Measurements from ENCODE around the gene RTN4.
"Not testable (repeated sequence)": the region's sequence is repeated elsewhere in the genome, so short reads cannot be mapped to it uniquely, and the experiment has no call there.

RTN4 gene

DNA sequence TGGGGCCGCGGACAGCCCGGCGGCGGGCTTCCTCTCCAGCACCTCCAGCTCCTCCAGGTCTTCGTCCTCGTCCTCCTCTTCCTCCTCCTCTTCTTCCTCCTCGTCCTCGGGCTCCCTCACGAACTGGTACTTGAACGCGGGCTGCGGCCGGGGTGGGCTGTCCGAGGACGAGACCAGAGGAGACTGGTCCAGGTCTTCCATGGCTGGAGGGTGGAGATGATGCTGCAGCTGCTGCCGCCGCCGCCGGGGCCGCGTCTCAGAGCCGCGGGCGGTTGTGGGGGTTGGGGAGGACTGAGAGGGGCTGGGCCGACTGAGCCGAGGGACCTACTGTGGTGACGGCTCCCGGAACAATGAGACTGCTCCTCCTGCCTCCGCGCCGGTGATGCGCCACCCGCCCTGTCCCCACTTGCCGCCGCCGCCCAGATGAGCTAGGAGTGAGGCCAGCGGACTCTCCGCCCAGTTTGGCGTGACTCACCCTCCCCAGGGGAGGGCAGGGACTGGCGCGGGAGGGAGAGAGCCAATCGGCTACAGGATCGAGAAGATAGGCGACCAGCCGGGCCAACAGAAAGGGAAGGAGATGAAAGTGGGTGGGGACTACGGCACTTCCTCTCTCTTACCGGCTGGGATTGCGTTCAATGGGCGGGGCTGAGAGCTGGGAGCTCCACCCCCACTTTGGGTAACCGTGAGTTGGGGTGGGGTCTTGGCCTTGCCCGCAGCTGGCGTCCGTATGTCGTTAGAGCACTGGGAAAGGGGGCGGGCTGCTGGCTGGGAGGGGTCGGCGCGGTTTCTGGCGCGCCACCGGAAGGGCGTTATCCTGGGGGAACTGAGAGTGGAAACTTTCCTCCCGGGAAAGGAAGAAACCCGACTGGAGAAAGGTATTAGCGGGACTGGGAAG is at the start of gene RTN4:
RTN4 (minus strand) TSS at position 352 of the 895 bp plus-strand sequence; CDS start at position 201, 151 bp downstream.
- DNase-seq = peak; percentile 90 to 100 (median 99)

DNA sequence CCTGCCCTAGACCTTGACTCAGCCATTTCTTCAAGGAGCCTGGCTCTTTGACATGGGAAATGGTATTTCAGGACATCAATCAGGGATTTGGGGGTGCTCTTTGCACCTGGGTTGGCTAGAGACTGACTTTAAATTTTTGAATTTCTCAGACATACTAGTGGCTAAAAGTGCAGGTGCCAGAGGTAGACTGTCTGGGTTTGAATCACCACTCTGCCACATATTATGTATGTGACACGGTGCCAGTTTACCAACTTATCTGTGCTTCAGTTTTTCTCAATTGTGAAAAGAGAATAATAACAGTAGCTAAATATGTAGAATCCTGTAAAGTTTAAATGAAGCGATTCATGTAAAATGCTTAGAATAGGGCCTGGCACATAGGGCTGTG is 49.2 kb upstream of the RTN4 start:
- no peak for DNase-seq

DNA sequence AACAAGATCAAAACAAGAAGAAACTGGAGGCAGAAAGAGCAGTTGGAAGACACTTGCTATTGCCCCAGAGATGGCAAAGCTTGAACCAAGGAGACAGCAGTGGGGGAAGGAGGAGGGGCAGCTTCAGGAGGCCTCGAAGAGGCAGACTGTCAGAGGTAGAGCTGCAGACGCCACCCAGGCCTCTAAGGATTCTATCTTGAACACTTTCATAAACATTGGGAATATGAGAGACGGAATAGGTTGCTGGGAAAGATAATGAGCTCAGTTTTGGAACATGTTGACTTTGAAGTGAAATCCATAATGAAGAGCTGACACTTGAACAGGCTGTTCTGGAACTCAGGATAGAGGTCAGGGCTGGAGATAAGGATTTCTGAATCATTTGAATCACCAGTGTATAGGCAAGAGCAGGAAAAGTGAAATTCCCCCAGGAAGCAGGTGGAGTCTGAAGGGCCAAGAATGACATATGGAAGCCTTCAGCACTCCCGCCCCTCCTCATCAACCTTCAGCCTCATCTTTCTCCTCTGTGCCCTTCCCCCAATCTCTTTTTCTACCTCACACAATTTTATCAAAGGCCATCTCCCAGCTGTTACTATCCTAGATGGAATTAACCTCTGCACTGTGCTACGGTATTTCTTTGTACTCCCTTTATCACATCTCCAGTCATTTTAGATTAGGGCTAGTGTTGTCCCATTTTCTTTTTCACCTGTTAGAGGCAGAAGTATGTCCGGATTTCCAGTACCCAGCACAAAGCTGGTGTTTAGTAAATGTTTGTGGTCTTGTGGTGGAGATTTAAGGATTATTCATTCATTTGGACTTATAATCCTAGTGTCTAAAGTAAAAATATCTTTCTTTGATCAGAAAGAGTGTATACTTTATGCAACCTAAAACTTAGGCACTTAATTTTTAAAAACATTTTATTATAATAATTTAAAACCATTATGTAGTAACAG is 47.5 kb upstream of the RTN4 start:
- no peak for DNase-seq

DNA sequence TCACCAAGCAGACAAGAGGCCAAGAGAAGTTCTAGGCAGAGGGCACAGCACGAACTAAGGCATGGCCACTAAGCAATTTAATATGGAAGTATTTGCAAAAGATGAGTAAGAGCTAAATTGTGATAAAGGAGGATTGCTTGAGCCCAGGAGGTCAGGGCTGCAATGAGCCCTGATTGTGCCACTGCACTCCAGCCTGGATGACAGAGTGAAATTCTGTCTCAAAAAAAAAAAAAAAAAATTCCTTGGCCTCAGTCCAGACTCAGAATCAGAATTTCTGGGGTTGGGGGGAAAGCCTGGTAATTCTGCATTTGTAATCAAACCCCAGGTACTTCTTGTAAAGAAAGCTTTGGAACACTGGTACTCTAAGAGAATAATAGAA is 46.8 kb upstream of the RTN4 start:
- no peak for DNase-seq

GRCh38 chr2:55096586-55096985 is 46.3 kb upstream of the RTN4 start:
- DNase-seq = no peak

GRCh38 chr2:55093381-55093780 is 43.1 kb upstream of the RTN4 start:
- no peak for DNase-seq

DNA sequence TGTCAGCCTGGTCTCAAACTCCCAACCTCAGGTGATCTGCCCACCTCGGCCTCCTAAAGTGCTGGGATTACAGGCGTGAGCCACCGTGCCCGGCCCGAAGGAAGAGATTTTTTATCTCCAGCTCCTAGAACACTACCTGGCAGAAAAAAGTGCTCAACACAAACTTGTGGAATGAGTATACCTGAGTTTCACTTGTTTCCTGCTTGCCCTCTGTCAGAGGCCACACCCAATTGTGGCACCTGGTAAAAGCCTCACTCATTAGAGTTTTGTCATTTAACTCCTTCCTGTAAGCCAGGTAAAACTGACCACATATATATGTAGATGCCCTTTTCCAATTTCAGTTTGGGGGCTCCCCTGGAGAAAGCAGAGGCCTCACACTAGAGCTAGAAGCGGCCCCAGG is 42.2 kb upstream of the RTN4 start:
- DNase-seq = no peak

- not testable (repeated sequence) for DNase-seq
Measured at GRCh38 chr2:55091681-55092080, 41.4 kb upstream of the RTN4 start.

- DNase-seq = no peak
Measured at GRCh38 chr2:55090702-55091101, 40.5 kb upstream of the RTN4 start.

DNA sequence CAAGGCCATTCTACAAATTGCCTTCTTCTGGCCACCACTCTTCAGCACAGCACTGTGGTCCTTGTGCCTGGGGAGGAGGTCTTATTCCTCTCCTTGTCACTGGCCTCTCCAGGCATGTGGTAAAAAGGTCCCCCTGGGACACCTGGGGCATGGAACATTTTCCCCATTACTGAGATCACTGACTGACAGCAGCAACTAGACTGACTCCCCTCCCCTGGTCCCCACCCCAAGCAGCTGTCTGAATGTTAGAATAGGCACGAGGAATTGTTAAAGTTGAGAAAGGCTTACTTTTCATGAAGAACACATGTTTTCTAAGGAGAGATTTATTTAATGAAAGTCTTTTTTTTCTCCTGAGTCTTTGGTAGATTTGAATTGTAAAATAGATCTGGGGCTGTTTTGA is 39.5 kb upstream of the RTN4 start:
- no peak for DNase-seq

DNA sequence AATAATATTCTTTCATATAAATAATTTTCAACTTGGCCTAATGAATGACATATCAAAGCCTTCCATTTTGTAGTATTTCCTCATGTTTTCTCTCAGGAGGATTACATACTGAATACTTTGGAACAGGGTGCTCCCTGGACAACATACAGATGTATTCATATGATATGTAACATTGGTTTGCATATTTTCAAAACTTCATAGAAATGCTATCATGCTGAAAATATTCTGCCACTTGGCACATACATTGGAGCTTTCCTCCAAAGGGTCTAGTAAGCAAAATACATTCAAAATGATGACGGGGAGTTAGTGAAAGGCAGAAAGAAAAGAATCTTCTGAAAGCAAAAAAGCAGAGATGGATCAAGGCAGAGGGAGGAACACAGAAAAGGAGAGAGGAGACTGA is 38.1 kb upstream of the RTN4 start:
- DNase-seq = no peak

- no peak for DNase-seq
Measured at GRCh38 chr2:55087936-55088335, 37.7 kb upstream of the RTN4 start.

DNA sequence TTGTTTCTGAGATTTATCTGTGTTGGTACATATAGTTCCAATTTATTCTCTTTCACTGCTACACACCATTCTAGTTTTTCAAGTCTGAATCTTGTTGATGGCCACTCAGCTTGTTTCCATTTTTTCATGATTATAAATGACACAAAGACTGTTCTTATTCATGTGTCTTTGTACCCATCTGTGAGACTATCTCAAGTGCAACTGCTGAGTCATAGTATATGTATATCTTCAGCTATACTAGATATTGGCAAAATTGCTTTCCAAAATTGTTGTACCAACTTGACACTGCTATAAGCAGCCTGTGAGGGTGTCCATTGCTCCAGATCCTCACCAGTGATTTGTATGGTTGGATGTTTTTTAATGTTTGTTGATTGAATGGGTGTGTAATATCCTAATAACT is 37.2 kb upstream of the RTN4 start:
- no peak for DNase-seq

DNA sequence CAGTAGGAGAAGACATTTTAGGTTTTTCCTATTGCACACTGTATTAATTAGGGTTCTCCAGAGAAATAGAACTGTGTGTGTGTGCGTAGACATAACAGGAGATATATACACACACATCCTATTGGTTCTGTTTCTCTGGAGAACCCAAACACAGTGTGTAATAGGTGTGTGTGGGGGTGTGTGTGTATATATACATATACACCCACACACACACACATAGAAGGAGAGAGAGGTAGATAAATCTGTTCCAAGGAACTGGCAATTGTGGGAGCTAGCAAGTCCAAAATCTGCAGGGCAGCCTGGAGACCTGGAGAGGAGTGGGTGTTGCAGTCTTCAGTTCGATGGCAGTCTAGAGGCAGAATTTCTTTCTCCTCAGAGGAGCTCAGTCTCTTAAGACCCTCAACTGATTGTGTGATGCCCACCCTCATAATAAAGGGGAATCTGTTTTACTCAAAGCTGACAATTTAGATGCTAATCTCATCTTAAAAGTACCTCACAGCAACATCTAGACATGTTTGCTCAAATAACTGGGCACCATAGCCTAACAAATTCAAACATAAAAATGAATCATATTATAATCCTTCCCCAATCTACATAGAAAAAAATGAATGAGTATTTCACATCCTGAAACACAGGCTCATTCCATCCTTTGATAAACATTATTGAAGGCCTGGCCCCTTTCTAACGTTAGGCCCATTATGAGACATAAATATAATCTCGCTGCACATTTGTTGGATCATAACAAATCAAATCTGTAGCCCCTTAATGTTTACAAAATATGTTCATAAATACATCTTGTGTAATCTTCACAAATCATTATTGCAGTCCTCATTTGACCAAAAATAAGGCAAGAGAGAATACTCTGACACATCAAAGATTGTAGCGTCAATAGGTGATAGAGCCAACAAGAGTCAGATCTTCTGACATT is 35.1 kb upstream of the RTN4 start:
- no peak for DNase-seq

DNA sequence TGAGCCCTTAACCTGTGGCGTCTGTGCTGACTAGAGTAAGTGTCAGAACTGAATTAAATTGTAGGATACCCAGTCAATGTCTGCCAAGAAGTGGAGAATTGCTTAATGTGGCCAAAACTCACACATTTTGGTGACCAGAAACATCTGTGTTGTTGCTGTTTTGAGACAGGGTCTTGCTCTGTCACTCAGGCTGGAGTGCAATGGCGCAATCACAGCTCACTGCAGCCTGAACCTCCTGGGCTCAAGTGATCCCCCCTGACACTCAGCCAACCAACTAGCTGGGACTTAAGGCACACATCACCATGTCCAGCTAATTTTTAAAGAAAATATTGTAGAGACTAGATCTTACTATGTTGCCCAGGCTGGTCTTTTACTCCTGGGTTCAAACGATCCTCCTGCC is 34.4 kb upstream of the RTN4 start:
- DNase-seq = no peak

- no peak for DNase-seq
Measured at GRCh38 chr2:55080204-55080738, 30.0 kb upstream of the RTN4 start.

DNA sequence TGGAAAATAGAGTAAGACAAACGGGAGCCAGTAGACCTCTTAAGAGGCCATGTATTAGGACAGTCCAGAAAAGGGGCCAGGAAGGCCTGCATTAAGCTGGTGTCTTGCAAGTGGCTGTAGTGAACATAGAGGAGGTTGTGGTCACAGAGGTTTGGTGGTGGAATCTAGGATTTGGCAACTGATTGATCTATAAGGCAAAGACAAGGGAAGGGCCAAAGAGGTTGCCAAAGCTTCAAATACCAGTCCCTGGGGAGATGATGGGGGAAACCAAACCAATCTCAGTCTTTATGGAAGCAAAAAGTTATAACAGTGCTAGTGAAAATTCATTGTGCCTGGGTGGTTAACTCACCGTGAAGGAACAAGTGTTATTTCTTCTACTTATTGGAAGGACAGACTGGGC is 28.7 kb upstream of the RTN4 start:
- DNase-seq = no peak

DNA sequence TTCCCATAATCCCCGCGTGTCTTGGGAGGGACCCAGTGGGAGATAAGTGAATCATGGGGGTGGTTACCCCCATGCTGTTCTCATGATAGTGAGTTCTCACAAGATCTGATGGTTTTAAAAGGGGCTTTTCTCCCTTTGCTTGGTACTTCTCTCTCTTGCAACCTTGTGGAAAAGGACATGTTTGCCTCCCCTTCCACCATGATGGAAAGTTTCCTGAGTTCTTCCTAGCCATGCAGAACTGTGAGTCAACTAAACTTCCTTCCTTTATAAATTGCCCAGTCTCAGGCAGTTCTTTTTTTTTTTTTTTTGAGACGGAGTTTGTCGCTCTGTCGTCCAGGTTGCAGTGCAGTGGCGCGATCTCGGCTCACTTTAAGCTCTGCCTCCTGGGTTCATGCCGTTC is 26.5 kb upstream of the RTN4 start:
- no peak for DNase-seq

GRCh38 chr2:55076019-55076418 is 25.8 kb upstream of the RTN4 start:
- DNase-seq = not testable (repeated sequence)

GRCh38 chr2:55073000-55073983 is 23.0 kb upstream of the RTN4 start:
- no peak for DNase-seq
